Thyroid gland (tissue), 4 donors: ENCODE data around the gene COG7.

ENCODE experiments used
- POLR2A ChIP-seq, 2 donors: fragments of 450-650 bp; IDR thresholded peaks; one replicate each; pipeline ENCODE4 v1.6.1; 2017; ENCODE audit warnings: antibody characterized with exemption in 2 of 2, mild to moderate bottlenecking in 2 of 2, moderate library complexity in 1 of 2
- TF ChIP-seq, protein P1 (sequence below), 6 experiments: fragments of 200-600 bp in 3 of 6; fragments of 450-650 bp in 3 of 6; sonication (generic) in 3 of 6; IDR thresholded peaks; one replicate each; pipeline ENCODE4 v1.5.1; 2016 to 2019; ENCODE audit warnings: antibody characterized with exemption in 6 of 6, mild to moderate bottlenecking in 2 of 6, inconsistent platforms in 1 of 6, moderate library complexity in 1 of 6

DNA sequence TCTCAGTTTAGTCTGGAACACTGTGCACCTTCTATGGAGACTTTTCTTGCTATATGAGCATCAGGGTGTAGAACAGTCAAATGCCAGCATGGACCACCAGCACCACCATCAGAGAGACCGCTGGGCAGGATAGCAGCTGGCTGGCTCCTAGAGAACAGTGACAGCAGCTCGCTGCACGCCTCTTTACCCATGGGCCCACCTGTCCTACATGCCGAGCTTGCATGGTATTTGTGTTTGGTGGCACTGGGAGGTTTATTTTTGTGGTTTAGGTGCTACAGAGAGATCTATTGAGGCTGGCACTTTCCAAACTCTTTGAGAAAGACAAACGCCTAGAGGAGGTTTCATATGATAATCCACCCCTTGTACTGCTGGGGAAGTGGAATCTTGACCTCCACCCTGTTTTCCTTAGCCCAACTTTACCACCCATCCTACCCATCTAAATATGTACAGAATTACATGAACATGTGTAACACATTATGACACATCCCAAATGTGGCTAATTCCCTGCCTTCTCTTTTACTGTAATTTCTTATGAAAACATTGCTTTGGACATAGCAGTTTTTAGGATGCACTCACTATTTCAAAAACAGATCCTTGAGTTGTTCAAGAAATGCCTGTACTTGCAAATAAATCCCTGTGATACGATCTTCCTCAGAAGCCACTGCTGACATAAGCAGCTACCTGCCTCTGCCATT lies 46.3 kb downstream of the COG7 start:
- TF ChIP-seq, protein P1, sequence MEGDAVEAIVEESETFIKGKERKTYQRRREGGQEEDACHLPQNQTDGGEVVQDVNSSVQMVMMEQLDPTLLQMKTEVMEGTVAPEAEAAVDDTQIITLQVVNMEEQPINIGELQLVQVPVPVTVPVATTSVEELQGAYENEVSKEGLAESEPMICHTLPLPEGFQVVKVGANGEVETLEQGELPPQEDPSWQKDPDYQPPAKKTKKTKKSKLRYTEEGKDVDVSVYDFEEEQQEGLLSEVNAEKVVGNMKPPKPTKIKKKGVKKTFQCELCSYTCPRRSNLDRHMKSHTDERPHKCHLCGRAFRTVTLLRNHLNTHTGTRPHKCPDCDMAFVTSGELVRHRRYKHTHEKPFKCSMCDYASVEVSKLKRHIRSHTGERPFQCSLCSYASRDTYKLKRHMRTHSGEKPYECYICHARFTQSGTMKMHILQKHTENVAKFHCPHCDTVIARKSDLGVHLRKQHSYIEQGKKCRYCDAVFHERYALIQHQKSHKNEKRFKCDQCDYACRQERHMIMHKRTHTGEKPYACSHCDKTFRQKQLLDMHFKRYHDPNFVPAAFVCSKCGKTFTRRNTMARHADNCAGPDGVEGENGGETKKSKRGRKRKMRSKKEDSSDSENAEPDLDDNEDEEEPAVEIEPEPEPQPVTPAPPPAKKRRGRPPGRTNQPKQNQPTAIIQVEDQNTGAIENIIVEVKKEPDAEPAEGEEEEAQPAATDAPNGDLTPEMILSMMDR (IDR thresholded peaks at IDR 0.05) = no peak
- TF ChIP-seq POLR2A (IDR thresholded peaks at IDR 0.05) = no peak
